ENCODE results near the gene CACNA1S.
A peak's percentile ranks its signal among the peaks of the same experiment; 100 is the strongest.

Gene CACNA1S

DNA sequence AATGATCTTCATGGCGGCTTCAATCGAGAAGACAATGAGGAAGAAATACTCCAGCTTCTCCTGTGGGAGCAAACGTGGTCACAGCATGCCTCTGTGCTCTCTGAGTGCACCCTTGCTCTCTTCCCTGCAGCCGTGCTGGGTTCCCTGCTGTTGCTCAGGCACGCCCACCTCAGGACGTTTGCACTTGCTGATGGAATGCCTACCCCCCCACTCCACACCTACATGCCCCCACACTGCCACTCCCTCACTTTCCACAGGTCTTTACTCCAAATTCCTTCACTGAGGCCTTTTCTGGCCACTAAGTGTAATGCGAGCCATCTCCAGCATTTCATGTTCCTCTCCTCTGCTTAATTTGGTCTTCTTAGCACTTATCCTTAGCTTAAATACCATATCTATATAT lies 18.3 kb downstream of the CACNA1S start:
- DNase-seq: no peak

DNA sequence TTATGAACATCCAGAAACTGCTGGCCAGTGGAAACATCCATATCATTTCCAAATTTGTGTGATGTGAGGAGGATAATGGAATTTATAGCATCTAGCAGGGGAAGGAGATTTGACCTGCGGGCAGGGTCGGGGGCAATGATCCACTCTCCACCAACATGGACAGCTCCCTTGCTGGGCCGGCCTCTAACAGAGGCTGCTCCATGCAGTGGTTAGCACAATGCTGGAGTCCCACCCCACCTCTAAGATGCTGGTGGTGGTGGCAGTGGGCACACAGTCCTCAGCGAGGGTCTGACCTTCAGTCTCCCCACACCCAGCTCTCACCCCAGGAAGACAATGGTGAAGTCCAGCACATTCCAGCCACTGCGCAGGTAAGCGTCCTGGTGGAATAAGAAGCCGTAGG lies 18.7 kb downstream of the CACNA1S start:
- no peak for DNase-seq

- DNase-seq: no peak
These were observed 19.5 kb downstream of the CACNA1S start for GRCh38 chr1:201092738-201093137.

- DNase-seq: no peak
These were observed 21.0 kb downstream of the CACNA1S start for GRCh38 chr1:201091256-201091655.

GRCh38 chr1:201090541-201090940 lies 21.7 kb downstream of the CACNA1S start:
- DNase-seq: no peak

DNA sequence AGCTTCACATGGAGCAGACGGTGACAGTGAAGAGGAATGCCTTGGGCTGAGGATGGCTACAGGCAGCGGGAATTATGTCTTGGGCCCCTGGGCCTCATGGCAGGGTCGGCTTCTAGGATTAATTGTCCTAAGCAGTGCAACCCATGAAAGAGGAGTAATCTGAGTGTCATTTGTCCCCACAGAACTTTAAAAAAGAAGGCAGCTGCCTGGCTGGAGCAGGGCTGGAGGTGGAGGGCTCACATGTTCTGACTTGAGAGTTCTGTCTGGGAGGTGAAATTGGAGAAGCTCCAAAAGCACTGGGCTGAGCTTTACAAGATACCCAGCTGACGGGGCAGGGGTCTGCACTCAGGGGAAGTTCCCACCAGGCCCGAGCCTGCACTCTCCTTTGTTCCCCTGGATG lies 22.6 kb downstream of the CACNA1S start:
- no peak for DNase-seq

GRCh38 chr1:201088901-201089525 lies 23.2 kb downstream of the CACNA1S start:
- DNase-seq: no peak

DNA sequence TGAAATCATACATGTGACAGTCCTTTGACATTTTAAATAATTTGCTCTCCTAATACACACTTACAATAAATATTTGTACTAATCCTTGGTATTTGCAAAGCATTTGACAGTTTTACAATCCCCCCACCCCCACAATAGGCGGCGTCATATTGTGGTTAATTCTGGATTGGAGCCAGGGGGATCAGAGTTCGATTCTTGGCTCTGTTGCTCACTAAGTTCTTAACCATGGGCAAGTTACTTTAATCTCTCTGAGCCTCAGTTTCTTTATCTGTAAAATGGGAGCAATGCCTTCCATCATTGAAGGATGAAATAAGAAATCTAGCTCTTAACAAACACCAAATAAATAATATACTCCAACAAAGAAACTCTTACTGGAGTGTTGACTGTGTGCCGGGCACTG lies 23.8 kb downstream of the CACNA1S start:
- DNase-seq: no peak

DNA sequence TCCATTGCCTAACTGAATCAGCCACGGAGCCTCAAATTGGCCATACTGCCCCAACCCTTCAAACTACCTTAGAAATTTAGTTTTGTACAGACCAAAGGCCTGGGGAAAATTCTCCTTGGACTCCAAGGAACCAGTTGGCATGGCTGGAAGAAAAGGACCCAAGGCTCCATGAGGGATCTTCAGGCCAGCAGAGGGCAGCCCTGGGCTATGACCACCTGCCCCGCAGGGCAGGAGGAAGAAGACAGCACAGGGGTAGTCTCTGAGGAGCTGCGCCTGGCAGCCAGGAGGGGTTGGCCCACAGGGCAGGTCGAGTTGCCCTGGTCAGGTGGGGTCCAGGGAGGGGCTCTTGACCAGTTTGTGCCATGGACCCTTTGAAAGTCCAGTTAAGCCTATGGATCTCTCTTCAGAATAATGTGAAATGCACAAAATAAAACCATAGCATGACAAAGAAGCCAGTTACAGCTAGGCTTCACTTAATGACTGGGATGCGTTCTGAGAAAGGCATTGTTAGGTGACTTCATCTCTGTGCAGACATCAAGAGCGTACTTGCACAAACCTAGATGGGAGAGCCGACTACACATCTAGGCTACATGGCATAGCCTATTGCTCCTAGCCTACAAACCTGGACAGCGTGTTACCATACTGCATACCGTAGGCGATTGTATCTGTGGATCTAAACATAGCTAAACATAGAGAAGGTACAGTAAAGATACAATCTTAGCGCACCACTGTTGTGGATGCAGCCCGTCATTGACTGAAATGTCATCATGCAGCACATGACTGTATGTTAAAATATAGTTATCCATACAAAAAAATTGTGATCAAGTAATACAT lies 26.1 kb downstream of the CACNA1S start:
- DNase-seq: peak in 38 of 56 donors; percentile 3 to 69 (median 20)

DNA sequence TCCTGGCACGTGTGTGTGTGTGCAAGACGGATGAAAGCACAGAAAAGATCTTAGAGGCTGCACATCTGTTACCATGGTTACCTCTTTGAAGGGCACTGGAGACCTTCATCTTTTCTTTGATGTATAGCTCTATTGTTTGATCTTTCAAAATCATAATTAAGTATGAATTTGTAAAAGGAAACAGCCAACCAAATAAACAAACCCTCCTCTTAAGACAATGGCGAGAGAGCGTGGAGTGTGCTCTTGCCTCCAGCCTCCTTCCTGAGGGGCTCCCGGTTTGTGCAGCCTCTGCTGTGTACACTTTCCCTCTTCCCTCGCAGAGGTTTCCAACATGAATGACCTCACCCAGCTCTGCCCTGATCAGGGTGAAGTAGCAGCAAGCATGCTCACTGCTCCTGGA lies 27.9 kb downstream of the CACNA1S start:
- DNase-seq: no peak

DNA sequence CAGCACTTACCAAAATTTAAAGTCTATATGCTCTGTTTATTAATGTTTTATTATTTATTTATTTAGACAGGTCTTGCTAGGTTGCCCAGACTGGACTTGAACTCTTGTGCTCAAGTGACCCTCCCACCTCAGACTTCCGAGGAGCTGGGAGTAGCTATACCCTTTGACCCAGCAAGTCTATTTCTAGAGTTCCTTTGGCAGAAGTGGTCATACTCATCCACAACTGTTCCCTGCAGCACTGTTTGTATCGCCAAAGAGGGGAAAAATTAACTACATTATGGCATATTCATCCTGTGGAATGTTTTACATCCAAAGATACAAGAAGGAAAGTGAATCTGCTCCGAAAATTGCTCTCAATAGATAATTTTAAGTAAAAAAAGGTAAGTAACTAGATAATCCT lies 28.5 kb downstream of the CACNA1S start:
- DNase-seq: no peak

GRCh38 chr1:201080135-201080534 lies 32.1 kb downstream of the CACNA1S start:
- no peak for DNase-seq

DNA sequence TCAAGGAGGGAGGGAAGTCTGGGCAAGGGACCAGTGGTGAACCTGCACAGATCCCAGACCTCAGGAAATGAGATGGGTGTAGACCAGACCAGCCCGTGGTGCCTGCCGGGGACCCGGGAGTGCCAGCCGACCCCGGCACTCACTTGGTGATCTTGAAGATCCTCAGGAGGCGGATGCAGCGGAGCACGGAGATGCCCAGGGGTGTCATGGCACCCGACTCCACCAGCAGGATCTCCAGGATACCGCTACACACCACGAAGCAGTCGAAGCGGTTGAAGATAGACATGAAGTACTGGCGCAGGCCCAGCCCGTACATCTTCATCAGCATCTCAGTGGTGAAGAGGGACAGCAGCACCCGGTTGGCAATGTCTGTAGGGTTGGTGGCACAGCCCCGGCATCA lies 34.5 kb downstream of the CACNA1S start:
- DNase-seq: no peak

DNA sequence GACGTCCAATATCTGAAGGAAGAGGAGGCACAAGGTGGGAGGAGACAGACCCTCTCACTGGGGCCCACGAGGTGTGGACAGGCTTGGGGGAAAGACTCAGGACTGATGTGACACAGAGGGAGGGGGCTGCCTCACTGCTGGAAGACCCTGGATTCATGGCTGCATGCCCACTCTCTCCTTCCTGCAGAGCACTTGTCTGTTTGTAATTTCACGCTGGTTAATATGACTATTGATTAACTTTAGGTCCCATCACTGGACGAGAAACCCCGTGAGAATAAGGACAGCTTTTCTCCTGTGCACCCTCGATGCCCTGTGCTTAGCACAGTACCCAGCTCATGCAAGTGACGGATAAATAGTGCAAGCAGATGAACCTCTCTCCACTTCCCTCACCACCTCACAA lies 35.1 kb downstream of the CACNA1S start:
- no peak for DNase-seq

GRCh38 chr1:201076092-201076491 lies 36.1 kb downstream of the CACNA1S start:
- DNase-seq: no peak

DNA sequence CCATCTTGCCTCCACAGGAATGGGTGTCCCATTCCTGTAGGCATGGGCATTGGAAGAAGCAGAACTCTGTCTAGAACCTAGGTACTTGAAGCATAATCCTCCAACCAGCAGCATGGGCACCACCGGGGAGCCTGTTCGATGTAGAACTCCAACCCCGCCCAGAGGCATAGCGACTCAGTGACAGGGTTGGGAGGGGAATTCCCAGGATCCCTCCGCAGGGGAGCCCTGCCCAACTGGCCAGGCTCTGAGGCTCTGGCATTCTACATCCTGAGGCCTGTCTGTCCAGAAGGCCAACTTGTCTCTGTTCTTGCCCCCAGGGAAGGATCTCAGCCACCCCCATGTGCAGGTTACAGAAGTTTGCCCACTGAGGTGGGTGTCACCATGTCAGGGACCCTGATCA lies 38.2 kb downstream of the CACNA1S start:
- no peak for DNase-seq

DNA sequence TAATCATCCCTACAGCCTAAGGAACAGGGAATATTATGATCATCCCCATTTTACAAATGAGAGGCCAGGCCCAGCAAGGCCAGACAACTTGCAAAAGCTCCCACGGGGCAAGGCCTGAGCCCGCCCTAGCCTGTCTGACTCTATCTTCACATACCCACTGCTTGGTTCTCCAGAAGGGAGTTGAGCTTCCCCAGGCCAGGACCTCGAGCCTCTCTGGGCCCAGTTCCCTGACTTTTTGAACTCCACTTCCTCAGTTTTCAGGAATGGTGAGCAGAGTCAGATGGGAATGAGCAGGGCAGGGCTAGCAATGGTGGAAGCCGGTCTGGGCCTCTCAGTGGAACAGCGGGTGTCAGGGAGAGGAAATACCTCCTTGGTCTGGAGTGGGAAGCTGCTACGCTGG lies 39.3 kb downstream of the CACNA1S start:
- no peak for DNase-seq

- no peak for DNase-seq
These were observed 40.1 kb downstream of the CACNA1S start for GRCh38 chr1:201072149-201072548.

GRCh38 chr1:201069636-201070035 lies 42.6 kb downstream of the CACNA1S start:
- no peak for DNase-seq

DNA sequence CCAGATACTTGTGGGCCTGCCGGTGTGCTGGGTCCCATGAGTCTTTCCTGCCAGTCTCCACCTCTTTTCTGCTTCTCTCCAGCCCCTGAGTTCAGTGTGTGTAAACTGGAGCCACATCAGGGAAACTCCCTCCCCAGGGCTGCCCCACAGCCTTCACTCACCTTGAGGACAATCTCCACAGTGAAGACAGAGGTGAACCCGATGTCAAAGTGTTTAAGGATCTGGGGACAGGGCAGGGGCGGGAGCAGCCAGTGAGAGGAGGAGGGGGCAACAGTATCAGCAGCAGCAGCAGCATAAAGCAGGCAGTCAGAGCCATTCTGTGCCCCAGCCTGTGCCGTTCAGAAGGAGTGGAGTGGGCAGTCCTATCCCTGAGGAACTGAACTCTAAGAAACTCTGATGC lies 43.2 kb downstream of the CACNA1S start:
- DNase-seq: no peak

- DNase-seq: no peak
These were observed 45.2 kb downstream of the CACNA1S start for GRCh38 chr1:201066986-201067385.

- DNase-seq: no peak
These were observed 46.5 kb downstream of the CACNA1S start for GRCh38 chr1:201065686-201066085.

DNA sequence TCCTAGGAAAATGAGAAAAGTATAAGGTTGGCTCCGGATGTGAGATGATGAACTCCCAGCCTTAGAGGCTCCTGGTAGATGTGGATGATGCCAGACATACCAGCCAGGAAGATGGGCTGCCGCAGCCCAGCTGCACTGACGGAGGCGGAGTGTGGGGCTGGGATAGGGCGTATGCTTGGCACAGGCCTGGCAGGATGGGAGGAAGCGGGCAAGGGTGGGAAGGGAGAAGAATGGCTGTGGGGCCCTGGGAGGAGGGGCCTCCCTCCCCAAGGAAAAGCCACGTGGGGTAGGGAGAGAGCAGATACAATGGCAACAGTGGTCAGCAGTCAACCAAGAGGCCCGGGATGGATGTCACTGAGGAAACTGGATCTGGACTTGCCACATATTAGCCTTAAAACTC lies 47.4 kb downstream of the CACNA1S start:
- peak in 7 of 56 donors; percentile 6 to 24 (median 12) for DNase-seq

Data from nucleus accumbens (tissue), 56 donors.